Keratinocyte (primary cell): ENCODE measurements around the gene SLC38A3. TPM values are rescaled to one million over a fixed set of nuclear protein-coding genes. Genes with fewer than 3 reads are reported as not detected.

Source experiments
- DNase-seq: peaks from one replicate; pipeline ENCODE4 v3.0.0-alpha.2; 2011; ENCODE audit warnings: low read depth, missing footprints, low spot score
- FAIRE-seq: peaks from 2 replicates; lab custom pipeline; 2011; peaks lifted over from hg19 to GRCh38; lab: Jason Lieb, UNC
- H2AFZ ChIP-seq: 2 replicates; pipeline ENCODE4 v1.6.0; 2012; ENCODE audit warnings: low read length, control low read depth, inconsistent platforms; ENCODE audit not compliant: control insufficient read depth
- H3K27ac ChIP-seq: 2 replicates; pipeline ENCODE4 v1.5.1; 2011; ENCODE audit warnings: low read length; ENCODE audit not compliant: control insufficient read depth, insufficient read depth
- H3K27me3 ChIP-seq: 3 replicates; pipeline ENCODE4 v1.6.0; 2011; ENCODE audit warnings: low read length; ENCODE audit not compliant: control insufficient read depth, insufficient read depth; ENCODE audit errors: extremely low read depth
- H3K36me3 ChIP-seq, 2 experiments: 2 replicates in 1 of 2; 3 replicates in 1 of 2; pipeline ENCODE4 v1.5.1; 2011; ENCODE audit warnings: low read length in 2 of 2, mild to moderate bottlenecking in 1 of 2; ENCODE audit not compliant: control insufficient read depth in 2 of 2, insufficient read depth in 2 of 2; ENCODE audit errors: extremely low read depth in 1 of 2
- H3K4me1 ChIP-seq: 3 replicates; pipeline ENCODE4 v1.5.1; 2011; ENCODE audit warnings: low read length; ENCODE audit not compliant: control insufficient read depth, insufficient read depth; ENCODE audit errors: extremely low read depth
- H3K4me2 ChIP-seq: 3 replicates; pipeline ENCODE4 v1.6.0; 2011; ENCODE audit warnings: low read depth, low read length; ENCODE audit not compliant: control insufficient read depth, insufficient read depth; ENCODE audit errors: extremely low read depth
- H3K4me3 ChIP-seq, 3 experiments: fragments of 200-600 bp in 1 of 3; sonication (generic) in 1 of 3; 2 replicates in 2 of 3; 3 replicates in 1 of 3; pipeline ENCODE4 v1.5.1; 2011 to 2016; ENCODE audit warnings: low read length in 3 of 3, mild to moderate bottlenecking in 3 of 3, control low read depth in 2 of 3, inconsistent platforms in 1 of 3, low read depth in 1 of 3, mixed read lengths in 1 of 3, mixed run types in 1 of 3, moderate library complexity in 1 of 3; ENCODE audit not compliant: control insufficient read depth in 2 of 3, insufficient read depth in 2 of 3; ENCODE audit errors: extremely low read depth in 1 of 3
- H3K79me2 ChIP-seq: 2 replicates; pipeline ENCODE4 v1.6.0; 2012; ENCODE audit warnings: low read length; ENCODE audit not compliant: control insufficient read depth, insufficient read depth
- H3K9ac ChIP-seq: 3 replicates; pipeline ENCODE4 v1.6.0; 2011; ENCODE audit warnings: low read length; ENCODE audit not compliant: control insufficient read depth, insufficient read depth; ENCODE audit errors: extremely low read depth
- H3K9me1 ChIP-seq: 3 replicates; pipeline ENCODE4 v1.6.0; 2011; ENCODE audit warnings: low read length; ENCODE audit not compliant: control insufficient read depth, insufficient read depth; ENCODE audit errors: extremely low read depth
- H3K9me3 ChIP-seq: 2 replicates; pipeline ENCODE4 v1.5.1; 2012; ENCODE audit warnings: low read depth, low read length; ENCODE audit not compliant: control insufficient read depth
- H4K20me1 ChIP-seq: 3 replicates; pipeline ENCODE4 v1.6.0; 2011; ENCODE audit warnings: low read length; ENCODE audit not compliant: control insufficient read depth, insufficient read depth; ENCODE audit errors: extremely low read depth
- EZH2 ChIP-seq: IDR thresholded peaks from one replicate; pipeline ENCODE4 v1.6.1; 2012; ENCODE audit warnings: inconsistent platforms, mild to moderate bottlenecking, low read length, moderate library complexity
- dilution Hi-C: fragments of 300-500 bp; cut with MboI; formaldehyde crosslinking; loops from one replicate; pipeline ENCODE4 v1.7.0; 2020; ENCODE audit warnings: low sequenced_read_pairs; ENCODE audit not compliant: extremely low pct_ligation_motif_present
- polyA plus RNA-seq, 5 experiments: library from polyadenylated mRNA; depleted of rRNA in 3 of 5; stranded (reverse) in 3 of 5; stranded (forward) in 1 of 5; unstranded in 1 of 5; fragments of >200 nt; gene quantifications; 1 replicate in 1 of 5; 2 replicates in 3 of 5; 3 replicates in 1 of 5; pipeline versions ENCODE4 v1.2.1 to v1.2.3, GENCODE V29; 2011 to 2012; ENCODE audit warnings: missing spikeins in 2 of 5, low read depth in 1 of 5, low replicate concordance in 1 of 5
- TF ChIP-seq, protein P1 (sequence below), 3 experiments: IDR thresholded peaks in 1 of 3; conservative IDR thresholded peaks in 1 of 3; optimal IDR thresholded peaks in 1 of 3; 2 replicates in 2 of 3; 3 replicates in 1 of 3; pipeline versions ENCODE3 to v1.5.1; 2011; ENCODE audit warnings: low read length in 3 of 3, mild to moderate bottlenecking in 3 of 3, moderate library complexity in 2 of 3, control low read depth in 1 of 3, inconsistent platforms in 1 of 3; ENCODE audit not compliant: insufficient read depth in 2 of 3; ENCODE audit errors: extremely low read depth in 1 of 3

SLC38A3 gene
- polyA plus RNA-seq, 1 donor (not counting 4 experiments of a cell fraction or from before 2014, with no cell fraction given) = not detected

DNA sequence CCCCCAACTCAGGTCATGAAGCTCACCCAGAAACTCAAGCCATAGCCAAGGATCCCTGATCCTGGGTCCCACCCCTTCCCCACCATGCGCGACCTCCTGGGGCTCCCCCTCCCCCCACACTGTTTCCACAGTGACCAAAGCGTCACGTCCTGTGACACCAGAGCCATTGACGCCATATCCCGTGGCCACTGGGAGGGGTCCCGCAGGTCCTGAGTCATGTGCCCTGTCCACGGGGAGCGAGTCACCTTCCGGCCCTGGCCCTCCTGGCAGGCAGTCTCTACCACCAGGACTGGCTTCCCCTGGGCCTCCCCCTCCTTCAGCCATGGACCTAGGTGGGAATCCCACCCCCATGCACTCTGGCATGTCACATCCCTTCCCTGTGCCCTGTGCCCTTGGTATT lies 34.4 kb upstream of the SLC38A3 start:
- H3K9me3 ChIP-seq = no peaks in the 10 kb centered on the region
- dilution Hi-C loops = no loop called here
- no peak overlapping the region for H2AFZ ChIP-seq

DNA sequence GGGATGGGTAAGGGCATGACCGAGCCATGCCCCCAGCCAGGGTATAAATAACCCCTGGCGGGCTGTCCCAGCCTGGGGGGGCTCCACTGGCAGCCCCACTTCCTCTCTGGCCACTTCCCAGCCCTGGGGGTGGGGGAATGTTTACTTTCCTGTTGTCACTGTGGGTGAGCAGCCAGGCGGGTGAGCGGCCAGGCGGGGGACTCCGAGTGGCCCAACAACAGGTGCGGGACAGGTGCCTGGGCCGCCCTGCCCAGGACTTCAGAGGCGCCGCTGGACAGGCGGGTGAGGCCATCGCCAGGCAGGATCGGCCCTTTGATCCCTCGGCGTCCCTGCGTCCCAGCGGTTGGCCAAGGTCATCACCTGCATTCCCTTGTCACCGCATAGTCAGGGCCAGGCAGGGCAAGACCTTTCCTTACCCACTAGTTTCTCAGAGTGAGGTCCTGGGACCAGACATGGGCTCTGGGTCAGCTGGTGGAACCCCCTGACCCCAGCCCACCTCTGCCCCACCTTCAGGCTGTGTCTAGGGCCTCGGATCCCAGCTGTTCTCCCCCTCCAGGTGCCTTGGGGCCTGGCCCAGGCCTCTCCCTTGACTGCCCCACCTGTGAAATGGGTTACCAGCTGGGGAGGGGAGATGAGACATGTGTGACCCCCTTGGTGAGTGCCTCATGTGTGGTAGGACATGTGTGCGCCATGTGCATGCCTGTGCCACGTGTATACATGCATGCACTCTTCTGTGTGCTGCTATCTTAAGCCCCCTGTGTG lies 33.4 kb upstream of the SLC38A3 start:
- Histone ChIP-seq H4K20me1 (peaks cover 22% of the 10 kb centered on the region), H3K4me1 (peaks cover 36% of the 10 kb centered on the region), H3K27ac (no peak overlapping the region), H2AFZ (no peak overlapping the region), H3K9ac (no peak overlapping the region), H3K27me3 (no peaks in the 10 kb centered on the region), H3K4me2 (no peak overlapping the region), H3K79me2 (peaks cover 68% of the 10 kb centered on the region), H3K9me1 (peaks cover 5% of the 10 kb centered on the region), H3K4me3 (no peak overlapping the region), H3K36me3 (peaks cover 55 to 59% of the 10 kb centered on the region in 2 experiments), H3K9me3 (no peaks in the 10 kb centered on the region)
- DNase-seq = no peak
- no peak for FAIRE-seq
- TF ChIP-seq EZH2 = no peak
- TF ChIP-seq, protein P1, sequence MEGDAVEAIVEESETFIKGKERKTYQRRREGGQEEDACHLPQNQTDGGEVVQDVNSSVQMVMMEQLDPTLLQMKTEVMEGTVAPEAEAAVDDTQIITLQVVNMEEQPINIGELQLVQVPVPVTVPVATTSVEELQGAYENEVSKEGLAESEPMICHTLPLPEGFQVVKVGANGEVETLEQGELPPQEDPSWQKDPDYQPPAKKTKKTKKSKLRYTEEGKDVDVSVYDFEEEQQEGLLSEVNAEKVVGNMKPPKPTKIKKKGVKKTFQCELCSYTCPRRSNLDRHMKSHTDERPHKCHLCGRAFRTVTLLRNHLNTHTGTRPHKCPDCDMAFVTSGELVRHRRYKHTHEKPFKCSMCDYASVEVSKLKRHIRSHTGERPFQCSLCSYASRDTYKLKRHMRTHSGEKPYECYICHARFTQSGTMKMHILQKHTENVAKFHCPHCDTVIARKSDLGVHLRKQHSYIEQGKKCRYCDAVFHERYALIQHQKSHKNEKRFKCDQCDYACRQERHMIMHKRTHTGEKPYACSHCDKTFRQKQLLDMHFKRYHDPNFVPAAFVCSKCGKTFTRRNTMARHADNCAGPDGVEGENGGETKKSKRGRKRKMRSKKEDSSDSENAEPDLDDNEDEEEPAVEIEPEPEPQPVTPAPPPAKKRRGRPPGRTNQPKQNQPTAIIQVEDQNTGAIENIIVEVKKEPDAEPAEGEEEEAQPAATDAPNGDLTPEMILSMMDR (optimal IDR thresholded peaks at IDR 0.05 in 1 of 3, IDR thresholded peaks at IDR 0.05 in 1 of 3, conservative IDR thresholded peaks at IDR 0.05 in 1 of 3; ENCODE audit: extremely low read depth in 1 of 3, insufficient read depth in 2 of 3, low read length in 3 of 3) = no peak
- dilution Hi-C loops = no loop called here

More for the DNA sequence above, 34.4 kb upstream of the SLC38A3 start:
- peaks cover 77% of the 10 kb centered on the region for H3K79me2 ChIP-seq
- H3K4me1 ChIP-seq = peaks cover 46% of the 10 kb centered on the region
- no peak for FAIRE-seq
- no peaks in the 10 kb centered on the region for H3K27me3 ChIP-seq
- H4K20me1 ChIP-seq = peaks cover 21% of the 10 kb centered on the region
- H3K36me3 ChIP-seq = peaks cover 50 to 51% of the 10 kb centered on the region in 2 experiments
- H3K4me3 ChIP-seq = no peak overlapping the region
- DNase-seq = no peak
- H3K9ac ChIP-seq = no peak overlapping the region
- no peak for TF ChIP-seq EZH2
- H3K4me2 ChIP-seq = no peak overlapping the region
- no peak overlapping the region for H3K27ac ChIP-seq
- H3K9me1 ChIP-seq = peaks cover 5% of the 10 kb centered on the region
